AG09319 (cell line): ENCODE data around the gene POR.
"Not testable (repeated sequence)": the region's sequence is repeated elsewhere in the genome, so short reads cannot be mapped to it uniquely, and the experiment has no call there.

ENCODE experiments used
- DNase-seq: peaks from one replicate; pipeline ENCODE4 v3.0.0-alpha.2; 2010; ENCODE audit warnings: low read depth; ENCODE audit errors: extremely low read depth
- TF ChIP-seq, protein P1 (sequence below): IDR thresholded peaks from 2 replicates; pipeline ENCODE4 v1.5.1; 2011; ENCODE audit warnings: low read depth, mild to moderate bottlenecking, inconsistent platforms, low read length, moderate library complexity

Gene POR

DNA sequence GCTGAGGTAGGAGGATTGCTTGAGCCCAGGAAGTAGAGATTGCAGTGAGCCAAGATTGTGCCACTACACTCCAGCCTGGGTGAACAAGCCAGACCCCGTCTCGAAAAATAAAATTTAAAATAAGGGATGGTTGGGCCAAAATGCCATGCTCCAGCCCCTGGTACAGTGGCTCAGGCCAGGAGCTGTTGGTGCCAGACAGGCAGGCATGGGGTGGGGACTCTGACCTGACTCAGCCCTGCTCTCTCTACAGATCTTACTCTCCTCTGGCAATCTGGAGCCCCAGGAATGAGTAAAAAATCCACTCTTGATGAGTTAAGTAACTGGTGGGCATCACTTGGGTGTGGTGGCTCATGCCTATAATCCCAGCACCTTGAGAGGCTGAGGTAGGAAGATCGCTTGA is 87.9 kb downstream of the POR start:
- TF ChIP-seq, protein P1, sequence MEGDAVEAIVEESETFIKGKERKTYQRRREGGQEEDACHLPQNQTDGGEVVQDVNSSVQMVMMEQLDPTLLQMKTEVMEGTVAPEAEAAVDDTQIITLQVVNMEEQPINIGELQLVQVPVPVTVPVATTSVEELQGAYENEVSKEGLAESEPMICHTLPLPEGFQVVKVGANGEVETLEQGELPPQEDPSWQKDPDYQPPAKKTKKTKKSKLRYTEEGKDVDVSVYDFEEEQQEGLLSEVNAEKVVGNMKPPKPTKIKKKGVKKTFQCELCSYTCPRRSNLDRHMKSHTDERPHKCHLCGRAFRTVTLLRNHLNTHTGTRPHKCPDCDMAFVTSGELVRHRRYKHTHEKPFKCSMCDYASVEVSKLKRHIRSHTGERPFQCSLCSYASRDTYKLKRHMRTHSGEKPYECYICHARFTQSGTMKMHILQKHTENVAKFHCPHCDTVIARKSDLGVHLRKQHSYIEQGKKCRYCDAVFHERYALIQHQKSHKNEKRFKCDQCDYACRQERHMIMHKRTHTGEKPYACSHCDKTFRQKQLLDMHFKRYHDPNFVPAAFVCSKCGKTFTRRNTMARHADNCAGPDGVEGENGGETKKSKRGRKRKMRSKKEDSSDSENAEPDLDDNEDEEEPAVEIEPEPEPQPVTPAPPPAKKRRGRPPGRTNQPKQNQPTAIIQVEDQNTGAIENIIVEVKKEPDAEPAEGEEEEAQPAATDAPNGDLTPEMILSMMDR: no peak
- DNase-seq: no peak

DNA sequence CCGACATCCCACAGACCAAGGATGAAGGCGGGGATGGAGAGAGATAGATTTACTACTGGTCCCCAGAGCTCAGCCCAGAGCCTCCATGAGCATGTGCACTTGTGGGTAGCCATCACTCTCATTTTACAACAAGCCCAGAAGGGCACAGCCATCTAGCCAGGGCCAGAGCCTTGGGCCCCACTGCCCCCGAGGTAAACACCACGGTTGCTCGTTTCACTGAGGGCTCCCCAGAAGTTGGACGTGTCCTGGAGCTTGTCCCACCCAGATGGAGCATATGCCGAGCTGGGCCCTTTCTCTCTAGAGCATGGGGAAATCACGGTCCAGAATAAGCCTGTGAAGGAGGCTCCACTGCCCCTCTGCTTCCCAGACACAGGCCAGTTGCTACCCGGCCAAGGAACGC is 88.4 kb downstream of the POR start:
- TF ChIP-seq, protein P1: no peak

DNA sequence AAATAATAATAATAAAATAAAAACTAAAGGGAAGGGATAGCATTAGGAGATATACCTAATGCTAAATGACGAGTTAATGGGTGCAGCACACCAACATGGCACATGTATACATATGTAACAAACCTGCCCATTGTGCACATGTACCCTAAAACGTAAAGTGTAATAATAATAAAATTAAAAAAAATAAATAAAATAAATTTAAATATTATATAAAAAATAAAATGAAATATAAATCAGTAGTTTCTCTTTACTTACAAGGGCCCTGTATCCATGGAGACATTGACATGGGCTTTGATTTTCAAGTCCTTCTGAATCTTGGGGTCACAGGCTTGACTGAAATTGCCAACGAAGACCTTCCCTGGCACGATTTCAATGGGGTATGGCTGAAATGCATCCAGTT is 90.0 kb downstream of the POR start:
- DNase-seq: not testable (repeated sequence)

More for the DNA sequence above, 88.4 kb downstream of the POR start:
- no peak for DNase-seq

DNA sequence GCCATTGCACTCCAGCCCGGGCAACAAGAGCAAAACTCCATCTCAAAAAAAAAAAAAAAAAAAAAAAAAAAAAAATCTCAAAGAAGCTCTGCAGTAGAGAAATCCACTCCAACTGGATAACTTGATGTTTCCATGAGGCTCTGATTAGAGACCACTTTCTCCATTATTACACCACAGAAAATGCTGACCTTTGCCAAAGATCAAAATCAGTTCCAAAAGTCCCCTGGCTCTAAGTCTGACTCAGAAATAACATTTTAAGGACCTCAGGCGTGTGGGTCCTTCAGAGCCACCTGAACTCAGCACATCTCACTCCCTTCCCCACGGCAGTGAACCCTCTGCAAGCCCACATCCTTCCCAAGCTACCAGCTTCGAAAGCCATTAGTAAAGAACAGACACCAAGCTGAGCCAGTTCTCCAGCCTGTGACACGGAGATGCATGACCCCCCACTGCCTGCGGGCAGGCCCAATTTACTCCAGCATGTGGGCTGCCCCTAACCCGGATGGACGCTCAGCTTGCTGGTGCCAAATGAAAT is 93.3 kb downstream of the POR start:
- TF ChIP-seq, protein P1: no peak
- no peak for DNase-seq

DNA sequence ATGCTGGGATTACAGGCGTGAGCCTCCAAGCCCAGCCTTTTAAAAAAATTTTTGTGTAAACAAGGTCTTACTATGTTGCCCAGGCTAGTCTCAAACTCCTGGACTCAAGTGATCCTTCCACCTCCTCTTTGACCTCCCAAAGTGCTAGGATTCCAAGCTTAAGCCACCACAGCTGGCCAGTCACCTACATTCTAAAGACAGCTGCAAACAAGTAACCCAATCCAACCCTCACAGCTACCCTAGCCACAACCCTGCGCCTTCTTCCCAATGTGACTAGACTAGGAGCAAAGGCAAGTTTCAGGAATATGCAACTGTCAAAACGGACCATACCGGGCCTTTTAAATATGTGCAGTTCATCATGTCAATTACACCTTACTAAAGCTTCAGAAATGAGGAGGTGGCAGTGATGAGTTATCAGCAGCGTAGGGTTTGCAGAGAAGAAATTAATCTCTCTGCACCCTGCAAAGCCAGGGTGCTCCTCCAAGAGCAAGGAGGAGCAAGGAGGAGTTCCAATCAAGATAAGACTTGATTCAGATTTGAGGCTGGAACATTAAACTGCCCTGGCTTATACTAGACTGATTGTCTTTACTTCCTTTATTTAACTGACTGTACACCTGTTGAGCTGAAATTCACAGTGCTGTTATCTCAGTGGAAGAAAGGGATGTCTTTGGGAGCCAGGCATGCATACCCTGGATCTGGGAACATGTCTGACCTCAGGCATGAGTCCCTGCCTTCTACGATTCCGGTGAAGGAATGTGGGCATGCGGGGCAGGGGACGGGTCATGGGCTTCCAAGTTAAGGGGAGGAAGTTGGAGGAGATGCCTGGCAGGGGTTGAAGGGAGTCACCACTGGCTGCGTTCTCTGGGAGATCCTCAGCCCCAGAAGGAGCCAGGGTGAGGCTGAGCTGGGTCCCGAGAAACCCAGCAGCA is 95.0 kb downstream of the POR start:
- DNase-seq: no peak
- TF ChIP-seq, protein P1: no peak

DNA sequence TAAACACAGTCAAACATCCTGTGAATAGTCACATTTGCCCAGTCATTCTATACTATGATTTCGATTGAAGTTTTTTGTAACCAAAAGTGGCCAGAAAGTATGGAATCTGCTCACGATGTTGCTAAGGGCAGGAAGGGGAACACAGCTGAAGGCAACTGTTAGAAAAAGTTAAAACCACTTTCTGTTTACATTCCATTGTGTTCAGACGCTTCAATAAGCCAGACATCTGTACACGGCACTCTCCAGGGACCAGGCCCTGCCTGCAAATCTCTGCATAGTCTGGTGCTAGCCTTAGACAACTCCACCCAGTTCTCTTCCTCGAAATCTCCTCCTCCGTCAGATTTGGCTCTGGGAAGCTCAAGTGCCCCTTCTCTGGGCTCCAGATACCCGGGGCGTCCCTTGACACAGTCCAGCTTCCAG is 96.5 kb downstream of the POR start:
- DNase-seq: peak; percentile 76
- TF ChIP-seq, protein P1: no peak

DNA sequence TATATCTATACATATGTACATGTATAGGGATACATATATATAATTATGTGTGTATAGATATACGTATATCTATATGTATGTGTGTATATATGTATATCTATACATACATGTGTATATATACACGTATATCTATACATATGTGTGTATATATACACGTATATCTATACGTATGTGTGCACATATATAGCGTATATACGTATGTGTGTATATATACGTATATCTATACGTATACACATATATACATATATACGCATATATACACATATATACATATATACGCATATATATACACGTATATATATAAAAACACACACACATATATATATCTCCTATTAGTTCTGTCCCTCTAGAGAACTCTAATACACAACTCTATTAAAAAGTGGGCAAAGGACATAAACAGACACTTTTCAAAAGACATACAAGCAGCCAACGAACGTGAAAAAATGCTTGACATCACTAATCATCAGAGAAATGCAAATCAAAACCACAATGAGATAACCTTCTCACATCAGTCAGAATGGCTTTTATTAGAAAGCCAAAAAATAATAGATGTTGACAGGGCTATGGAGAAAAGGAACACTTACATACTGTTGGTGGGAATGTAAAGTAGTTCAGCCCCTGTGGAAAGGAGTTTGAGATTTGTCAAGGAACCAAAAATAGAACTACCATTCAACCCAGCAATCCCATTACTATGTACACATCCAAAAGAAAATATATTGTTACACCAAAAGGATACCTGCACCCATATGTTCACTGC is 101.4 kb downstream of the POR start:
- no peak for DNase-seq
- TF ChIP-seq, protein P1: no peak

DNA sequence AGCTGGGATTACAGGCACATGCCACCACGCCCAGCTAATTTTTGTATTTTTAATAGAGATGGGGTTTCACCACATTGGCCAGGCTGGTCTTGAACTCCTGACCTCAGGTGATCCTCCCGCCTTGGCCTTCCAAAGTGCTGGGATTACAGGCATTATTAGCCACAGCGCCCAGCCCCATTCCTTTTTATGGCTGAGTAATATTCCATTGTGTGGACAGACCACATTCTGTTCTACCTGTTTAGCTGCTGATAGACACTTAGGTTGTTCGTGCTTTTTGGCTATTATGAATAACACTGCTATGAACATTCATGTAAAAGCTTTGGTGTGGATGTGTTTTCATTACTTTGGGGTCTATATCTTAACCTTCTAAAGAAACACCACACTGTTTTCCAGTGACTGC is 103.6 kb downstream of the POR start:
- DNase-seq: not testable (repeated sequence)
